Brain microvascular endothelial cell (primary cell): ENCODE data around the gene NR2F2.
A peak's percentile ranks its signal among the peaks of the same experiment; 100 is the strongest.

Experiments used
- DNase-seq: peaks from one replicate; pipeline ENCODE4 v3.0.0-alpha.2; 2020
- H3K27ac ChIP-seq: fragments of 250-450 bp; sonication (Bioruptor Pico); 2 replicates; pipeline ENCODE4 v1.5.1; 2020; ENCODE audit warnings: mild to moderate bottlenecking, moderate library complexity
- H3K27me3 ChIP-seq: fragments of 250-450 bp; sonication (Bioruptor Pico); replicated peaks from 2 replicates; pipeline ENCODE4 v1.5.1; 2020; ENCODE audit warnings: mild to moderate bottlenecking
- H3K36me3 ChIP-seq: fragments of 250-450 bp; sonication (Bioruptor Pico); replicated peaks from 2 replicates; pipeline ENCODE4 v1.5.1; 2020; ENCODE audit warnings: mild to moderate bottlenecking
- H3K4me3 ChIP-seq: 2 replicates; pipeline ENCODE4 v1.5.1; 2011; ENCODE audit warnings: low read depth, mild to moderate bottlenecking, control low read depth, low read length, moderate library complexity
- CTCF ChIP-seq: IDR thresholded peaks from 2 replicates; pipeline ENCODE4 v1.5.1; 2011; ENCODE audit warnings: low read depth, mild to moderate bottlenecking, moderate library complexity, low read length, control low read depth, inconsistent platforms; ENCODE audit errors: missing control alignments
- in situ Hi-C: cut with HindIII; loops from 2 replicates; pipeline ENCODE4 v1.10.0; 2017; ENCODE audit warnings: low sequenced_read_pairs, low pct_ligation_motif_present

NR2F2 gene

GRCh38 chr15:96344706-96345559, 14.4 kb downstream of the NR2F2 start:
- peaks cover 36% of the 10 kb centered on the region for H3K36me3 ChIP-seq
- in situ Hi-C loops = loop anchor here (25.0 kb wide), 2 partner anchors 1058 to 1308 kb away; no protein-coding TSS in a partner anchor

GRCh38 chr15:96345560-96346399, 15.3 kb downstream of the NR2F2 start:
- Histone ChIP-seq H3K4me3 (peak overlapping the region; percentile 79), H3K27me3 (no peaks in the 10 kb centered on the region)

More at GRCh38 chr15:96344706-96345559, 14.4 kb downstream of the NR2F2 start:
- no peak for TF ChIP-seq CTCF
- Histone ChIP-seq H3K27me3 (no peaks in the 10 kb centered on the region), H3K4me3 (peak overlapping the region; percentile 79), H3K27ac (peak overlapping the region; percentile 77)
- peak; percentile 9 for DNase-seq

GRCh38 chr15:96346409-96346970, 16.0 kb downstream of the NR2F2 start:
- Histone ChIP-seq H3K4me3 (peak overlapping the region; percentile 79), H3K36me3 (peaks cover 29% of the 10 kb centered on the region), H3K27ac (peak overlapping the region; percentile 77), H3K27me3 (no peaks in the 10 kb centered on the region)
- in situ Hi-C loops = loop anchor here (25.0 kb wide), 2 partner anchors 1059 to 1309 kb away; no protein-coding TSS in a partner anchor
- no peak for TF ChIP-seq CTCF
- no peak for DNase-seq

More at GRCh38 chr15:96345560-96346399, 15.3 kb downstream of the NR2F2 start:
- H3K27ac ChIP-seq = peak overlapping the region; percentile 77
- in situ Hi-C loops = loop anchor here (25.0 kb wide), 2 partner anchors 1058 to 1308 kb away; no protein-coding TSS in a partner anchor
- DNase-seq = peak; percentile 57
- peaks cover 32% of the 10 kb centered on the region for H3K36me3 ChIP-seq
- TF ChIP-seq CTCF = peak; percentile 54

GRCh38 chr15:96347181-96348111, 16.9 kb downstream of the NR2F2 start:
- peak; percentile 40 for DNase-seq
- H3K4me3 ChIP-seq = peak overlapping the region; percentile 79
- in situ Hi-C loops = loop anchor here (25.0 kb wide), 2 partner anchors 1060 to 1310 kb away; no protein-coding TSS in a partner anchor
- H3K27me3 ChIP-seq = no peaks in the 10 kb centered on the region
- peaks cover 27% of the 10 kb centered on the region for H3K36me3 ChIP-seq
- no peak for TF ChIP-seq CTCF
- peak overlapping the region; percentile 77 for H3K27ac ChIP-seq
